HepG2 (cell line): ENCODE data around the gene HDAC5. TPM values are rescaled to one million over a fixed set of nuclear protein-coding genes. Genes with fewer than 3 reads are reported as not detected.
A peak's percentile ranks its signal among the peaks of the same experiment; 100 is the strongest.

Experiments
- BCL6 ChIP-seq: IDR thresholded peaks from 2 replicates; pipeline ENCODE4 v1.6.1; 2016; ENCODE audit warnings: missing genetic modification reagents, missing compliant biosample characterization
- CHCHD3 ChIP-seq: sonication (generic); formaldehyde crosslinking; IDR thresholded peaks from 2 replicates; pipeline ENCODE4 v1.8.0; 2022; ENCODE audit warnings: mild to moderate bottlenecking, missing genetic modification reagents, moderate library complexity
- EP300 ChIP-seq, 3 experiments: sonication (generic) in 1 of 3; formaldehyde crosslinking in 1 of 3; IDR thresholded peaks; 2 replicates each; pipeline versions ENCODE4 v1.5.1 to v1.6.1; 2011 to 2020; ENCODE audit warnings: low read depth in 2 of 3, low read length in 2 of 3, borderline replicate concordance in 1 of 3, improper control_type of control experiment in 1 of 3, mild to moderate bottlenecking in 1 of 3, missing genetic modification reagents in 1 of 3, moderate library complexity in 1 of 3
- GRHL1 ChIP-seq: sonication (generic); formaldehyde crosslinking; conservative IDR thresholded peaks from 2 replicates; pipeline ENCODE4 v1.8.0; 2022; ENCODE audit warnings: missing genetic modification reagents
- HNF1B ChIP-seq: sonication (generic); formaldehyde crosslinking; IDR thresholded peaks from 2 replicates; pipeline ENCODE4 v1.5.1; 2020; ENCODE audit warnings: mild to moderate bottlenecking, moderate library complexity, missing genetic modification reagents
- KLF16 ChIP-seq, 2 experiments: sonication (generic) in 1 of 2; formaldehyde crosslinking in 1 of 2; IDR thresholded peaks; 2 replicates each; pipeline versions ENCODE4 v1.6.1 to v1.8.0; 2016 to 2023; ENCODE audit warnings: missing genetic modification reagents in 2 of 2, missing compliant biosample characterization in 1 of 2
- NFE2L2 ChIP-seq: fragments of 150-350 bp; IDR thresholded peaks from 2 replicates; pipeline ENCODE4 v1.6.1; 2014; ENCODE audit warnings: low read length
- RAD51 ChIP-seq: fragments of 450-650 bp; IDR thresholded peaks from 2 replicates; pipeline ENCODE4 v1.6.1; 2016; ENCODE audit warnings: borderline replicate concordance
- REL ChIP-seq: sonication (generic); formaldehyde crosslinking; conservative IDR thresholded peaks from 2 replicates; pipeline ENCODE4 v1.8.0; 2022; ENCODE audit warnings: mild to moderate bottlenecking, missing genetic modification reagents, moderate library complexity
- RFXANK ChIP-seq: IDR thresholded peaks from 2 replicates; pipeline ENCODE4 v1.6.1; 2016
- SMAD3 ChIP-seq: sonication (generic); formaldehyde crosslinking; IDR thresholded peaks from 2 replicates; pipeline ENCODE4 v1.4.0; 2020; ENCODE audit warnings: missing genetic modification reagents
- SRY ChIP-seq: sonication (generic); formaldehyde crosslinking; IDR thresholded peaks from 2 replicates; pipeline ENCODE4 v1.8.0; 2022; ENCODE audit warnings: mild to moderate bottlenecking, missing genetic modification reagents
- TFDP1 ChIP-seq: IDR thresholded peaks from 2 replicates; pipeline ENCODE4 v1.6.1; 2016; ENCODE audit warnings: missing compliant biosample characterization, missing genetic modification reagents, borderline replicate concordance
- ZBED4 ChIP-seq: sonication (generic); formaldehyde crosslinking; IDR thresholded peaks from 2 replicates; pipeline ENCODE4 v1.4.0; 2020; ENCODE audit warnings: missing genetic modification reagents, borderline replicate concordance
- ZNF17 ChIP-seq: sonication (generic); formaldehyde crosslinking; IDR thresholded peaks from 2 replicates; pipeline ENCODE4 v1.5.0; 2020; ENCODE audit warnings: mild to moderate bottlenecking, missing genetic modification reagents
- ZNF574 ChIP-seq: sonication (generic); formaldehyde crosslinking; IDR thresholded peaks from 2 replicates; pipeline ENCODE4 v1.4.0; 2020; ENCODE audit warnings: missing genetic modification reagents
- ZNF598 ChIP-seq: sonication (generic); formaldehyde crosslinking; IDR thresholded peaks from 2 replicates; pipeline ENCODE4 v1.5.1; 2020; ENCODE audit warnings: mild to moderate bottlenecking, missing genetic modification reagents, borderline replicate concordance
- polyA plus RNA-seq, 8 experiments: library from polyadenylated mRNA; depleted of rRNA in 3 of 8; stranded (reverse) in 7 of 8; unstranded in 1 of 8; fragments of >200 nt; fragmentation: Illumina TruSeq in 4 of 8; extraction: Trizol in 4 of 8; gene quantifications; 2 replicates each; pipeline versions ENCODE4 v1.2.1 to v1.2.3, GENCODE V29; 2011 to 2016; ENCODE audit warnings: low read depth in 4 of 8, missing spikeins in 1 of 8, mixed read lengths in 1 of 8; ENCODE audit not compliant: insufficient read depth in 1 of 8
- total RNA-seq, 5 experiments: library from RNA; depleted of rRNA; stranded (reverse); fragments of >200 nt; fragmentation: Illumina TruSeq; extraction: Trizol; gene quantifications; 2 replicates each; pipeline ENCODE4 v1.2.3, GENCODE V29; 2016; ENCODE audit warnings: low read depth in 1 of 5

HDAC5 gene
- total and polyA plus RNA-seq, 2 of the 13 experiments (the other 11 are each of a cell fraction or from before 2014, with no cell fraction given): 46.4 to 85.4 TPM

- TF ChIP-seq EP300 (IDR thresholded peaks at IDR 0.05; ENCODE audit: low read depth in 2 of 2, low read length in 2 of 2) (peak; percentile 14 to 84; a peak in 3 of 4 replicates), EP300 (CRISPR knock-in tag; IDR thresholded peaks at IDR 0.05; ENCODE audit: borderline replicate concordance) (peak; percentile 74; the same call in 1 of the 2 replicates), ZNF598 (CRISPR knock-in tag) (peak; percentile 42), CHCHD3 (CRISPR knock-in tag) (0 out of 2 replicates have a peak, but pooled peaks have one; percentile 39), REL (peak; percentile 94; the same call in 1 of the 2 replicates), RFXANK (CRISPR knock-in tag) (0 out of 2 replicates have a peak, but pooled peaks have one; percentile 87), HNF1B (CRISPR knock-in tag) (peak; percentile 98), GRHL1 (CRISPR knock-in tag) (no peak), ZBED4 (CRISPR knock-in tag) (peak; percentile 99), NFE2L2 (no peak), BCL6 (CRISPR knock-in tag) (peak; percentile 76), KLF16 (CRISPR knock-in tag; IDR thresholded peaks at IDR 0.05) (peak; percentile 45 to 100; a peak in 3 of 4 replicates), SRY (peak; percentile 97), ZNF17 (CRISPR knock-in tag) (no peak), ZNF574 (peak; percentile 95), TFDP1 (CRISPR knock-in tag) (peak; percentile 97), SMAD3 (peak; percentile 97), RAD51 (peak; percentile 97)
Measured at GRCh38 chr17:44070455-44071197, 52.8 kb downstream of the HDAC5 start, which contains the start of gene G6PC3 (continued).
